GM06990 (cell line): Measurements from ENCODE around the gene MLF2.

ENCODE experiments used
- DNase-seq: peaks from one replicate; pipeline ENCODE4 v3.0.0-alpha.2; 2011; ENCODE audit not compliant: insufficient read length; ENCODE audit errors: extremely low read depth
- H3K27me3 ChIP-seq: replicated peaks from 2 replicates; pipeline ENCODE4 v1.6.0; 2011; ENCODE audit warnings: low read length; ENCODE audit not compliant: control insufficient read depth, insufficient read depth
- H3K36me3 ChIP-seq: 2 replicates; pipeline ENCODE4 v1.5.1; 2011; ENCODE audit warnings: low read length; ENCODE audit not compliant: control insufficient read depth, insufficient read depth
- H3K4me3 ChIP-seq: replicated peaks from 2 replicates; pipeline ENCODE4 v1.5.1; 2011; ENCODE audit warnings: low read depth, mild to moderate bottlenecking, control low read depth, low read length
- TF ChIP-seq, protein P1 (sequence below): IDR thresholded peaks from 2 replicates; pipeline ENCODE4 v1.5.1; 2011; ENCODE audit warnings: low read length, control low read depth, mild to moderate bottlenecking, inconsistent platforms; ENCODE audit not compliant: insufficient read depth, poor library complexity, severe bottlenecking

Gene MLF2

DNA sequence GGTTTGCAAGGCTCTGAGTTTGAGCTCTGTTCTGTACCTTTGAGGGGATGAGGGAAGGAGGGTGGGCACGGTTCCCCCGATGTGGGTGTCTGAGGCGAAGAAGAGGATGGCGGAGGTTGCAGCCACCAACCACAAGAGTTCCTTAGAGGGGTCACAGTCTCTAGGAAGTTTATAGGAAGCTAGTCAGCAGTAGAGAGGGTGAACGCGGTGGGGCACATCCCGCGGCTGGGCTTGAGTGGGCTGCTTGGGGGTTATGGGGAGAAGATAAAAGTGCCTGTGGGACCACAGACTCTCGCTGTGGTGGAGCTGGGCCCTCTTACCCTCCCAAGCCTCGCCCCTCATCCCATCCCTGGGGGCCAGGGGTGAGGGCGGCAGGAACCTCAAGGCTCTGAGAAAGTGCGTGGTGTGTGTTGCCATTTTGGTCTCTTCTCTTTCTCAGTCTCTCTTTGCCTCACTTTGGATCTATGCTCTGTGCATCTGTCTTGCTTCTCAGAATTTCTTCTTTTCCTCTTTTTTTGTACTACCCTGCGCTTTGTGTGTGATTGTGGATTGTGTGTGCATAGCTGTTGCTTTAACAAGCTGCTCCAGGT is 39.1 kb upstream of the MLF2 start:
- Histone ChIP-seq H3K27me3 (no peaks in the 10 kb centered on the region), H3K36me3 (no peaks in the 10 kb centered on the region), H3K4me3 (no peak overlapping the region)
- TF ChIP-seq, protein P1, sequence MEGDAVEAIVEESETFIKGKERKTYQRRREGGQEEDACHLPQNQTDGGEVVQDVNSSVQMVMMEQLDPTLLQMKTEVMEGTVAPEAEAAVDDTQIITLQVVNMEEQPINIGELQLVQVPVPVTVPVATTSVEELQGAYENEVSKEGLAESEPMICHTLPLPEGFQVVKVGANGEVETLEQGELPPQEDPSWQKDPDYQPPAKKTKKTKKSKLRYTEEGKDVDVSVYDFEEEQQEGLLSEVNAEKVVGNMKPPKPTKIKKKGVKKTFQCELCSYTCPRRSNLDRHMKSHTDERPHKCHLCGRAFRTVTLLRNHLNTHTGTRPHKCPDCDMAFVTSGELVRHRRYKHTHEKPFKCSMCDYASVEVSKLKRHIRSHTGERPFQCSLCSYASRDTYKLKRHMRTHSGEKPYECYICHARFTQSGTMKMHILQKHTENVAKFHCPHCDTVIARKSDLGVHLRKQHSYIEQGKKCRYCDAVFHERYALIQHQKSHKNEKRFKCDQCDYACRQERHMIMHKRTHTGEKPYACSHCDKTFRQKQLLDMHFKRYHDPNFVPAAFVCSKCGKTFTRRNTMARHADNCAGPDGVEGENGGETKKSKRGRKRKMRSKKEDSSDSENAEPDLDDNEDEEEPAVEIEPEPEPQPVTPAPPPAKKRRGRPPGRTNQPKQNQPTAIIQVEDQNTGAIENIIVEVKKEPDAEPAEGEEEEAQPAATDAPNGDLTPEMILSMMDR = no peak
- DNase-seq = no peak

DNA sequence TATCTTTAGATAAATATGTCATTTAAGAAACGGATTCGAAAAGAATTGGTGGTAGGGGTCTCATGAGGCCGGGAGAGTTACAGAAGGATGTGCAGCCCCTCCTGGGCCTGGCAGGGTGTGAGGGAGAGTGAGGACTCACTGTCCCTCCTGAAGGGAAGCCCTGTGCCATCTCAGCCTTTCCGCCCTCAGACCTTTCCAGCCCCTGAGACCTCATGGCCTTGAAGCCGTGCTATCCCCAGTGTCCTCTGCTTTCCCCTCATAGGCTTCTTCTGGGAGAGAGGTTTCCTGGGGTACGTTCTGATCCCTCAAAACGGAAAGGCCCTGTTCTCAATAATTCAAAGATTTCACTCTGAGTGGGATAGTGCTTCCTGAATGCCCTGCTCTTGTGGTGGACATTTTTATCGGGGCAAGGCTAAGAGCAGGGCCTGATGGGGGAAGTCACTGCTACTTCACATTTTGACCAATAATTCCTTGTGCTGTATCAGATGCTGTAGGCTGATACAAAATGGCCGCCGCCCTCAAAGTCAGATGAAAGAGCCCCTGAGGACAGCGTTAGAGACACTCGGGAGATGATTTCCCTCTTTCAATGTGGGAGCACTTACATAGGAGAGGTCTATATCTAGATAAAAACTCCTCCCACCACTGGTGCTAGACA is 37.7 kb upstream of the MLF2 start:
- no peaks in the 10 kb centered on the region for H3K27me3 ChIP-seq
- H3K4me3 ChIP-seq = no peak overlapping the region
- TF ChIP-seq, protein P1 = no peak
- DNase-seq = no peak
- no peaks in the 10 kb centered on the region for H3K36me3 ChIP-seq

DNA sequence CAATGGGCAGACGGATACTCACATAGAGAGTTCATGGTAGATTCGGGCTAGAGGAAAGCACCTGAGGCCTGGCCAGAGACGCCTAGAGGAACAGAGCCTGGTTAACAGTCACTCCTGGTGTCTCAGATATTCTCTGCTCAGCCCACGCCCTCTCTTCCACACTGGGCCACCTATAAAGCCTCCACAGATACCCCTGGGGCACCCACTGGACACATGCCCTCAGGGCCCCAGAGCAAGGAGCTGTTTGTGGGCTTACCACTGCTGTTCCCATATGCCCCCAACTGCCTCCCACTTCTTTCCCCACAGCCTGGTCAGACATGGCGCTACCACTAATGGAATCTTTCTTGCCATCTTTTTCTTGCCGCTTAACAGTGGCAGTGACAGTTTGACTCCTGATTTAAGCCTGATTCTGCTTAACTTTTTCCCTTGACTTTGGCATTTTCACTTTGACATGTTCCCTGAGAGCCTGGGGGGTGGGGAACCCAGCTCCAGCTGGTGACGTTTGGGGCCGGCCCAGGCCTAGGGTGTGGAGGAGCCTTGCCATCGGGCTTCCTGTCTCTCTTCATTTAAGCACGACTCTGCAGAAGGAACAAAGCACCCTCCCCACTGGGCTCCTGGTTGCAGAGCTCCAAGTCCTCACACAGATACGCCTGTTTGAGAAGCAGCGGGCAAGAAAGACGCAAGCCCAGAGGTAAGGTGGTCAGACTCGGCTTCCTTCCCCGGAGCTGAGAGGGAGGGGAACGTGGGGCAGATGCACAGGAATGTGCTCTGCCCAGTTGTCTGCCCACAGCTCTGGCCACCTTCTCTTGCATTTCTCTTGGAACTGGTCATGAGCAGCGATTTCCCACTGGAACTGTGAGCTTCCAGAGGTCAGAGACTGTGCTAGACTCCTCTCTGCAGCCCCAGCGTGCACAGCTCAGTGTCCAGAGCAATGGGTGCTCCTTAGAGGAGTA is 36.3 kb upstream of the MLF2 start, which contains the start of gene CD4:
CD4 (plus strand) TSS at position 557 of the 953 bp plus-strand sequence. CDS start 10,611 bp downstream, outside the sequence.
- no peak within 1 kb of the TSS for H3K4me3 ChIP-seq
- no peak for DNase-seq
- H3K36me3 ChIP-seq = no peaks in the 10 kb centered on the region
- TF ChIP-seq, protein P1 = no peak
- no peaks in the 10 kb centered on the region for H3K27me3 ChIP-seq

DNA sequence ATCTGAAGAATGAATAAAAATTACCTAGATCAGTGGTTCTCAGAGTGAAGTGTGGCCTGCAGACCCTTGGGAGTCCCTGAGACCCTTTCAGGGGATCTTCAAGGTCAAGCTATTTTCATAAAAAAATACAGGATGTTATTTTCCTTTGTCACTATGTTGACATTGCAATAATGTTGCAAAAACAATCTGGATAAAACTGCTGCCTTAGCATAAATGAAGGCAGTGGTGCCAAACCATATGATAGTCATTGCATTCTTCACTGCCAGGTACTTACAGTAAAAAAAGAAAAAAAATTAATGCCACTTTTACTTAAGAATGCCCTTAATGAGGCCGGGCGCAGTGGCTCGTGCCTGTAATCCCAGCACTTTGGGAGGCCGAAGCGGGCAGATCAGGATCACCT is 34.4 kb upstream of the MLF2 start:
- Histone ChIP-seq H3K4me3 (no peak overlapping the region), H3K27me3 (no peaks in the 10 kb centered on the region), H3K36me3 (no peaks in the 10 kb centered on the region)
- no peak for DNase-seq
- TF ChIP-seq, protein P1 = no peak

DNA sequence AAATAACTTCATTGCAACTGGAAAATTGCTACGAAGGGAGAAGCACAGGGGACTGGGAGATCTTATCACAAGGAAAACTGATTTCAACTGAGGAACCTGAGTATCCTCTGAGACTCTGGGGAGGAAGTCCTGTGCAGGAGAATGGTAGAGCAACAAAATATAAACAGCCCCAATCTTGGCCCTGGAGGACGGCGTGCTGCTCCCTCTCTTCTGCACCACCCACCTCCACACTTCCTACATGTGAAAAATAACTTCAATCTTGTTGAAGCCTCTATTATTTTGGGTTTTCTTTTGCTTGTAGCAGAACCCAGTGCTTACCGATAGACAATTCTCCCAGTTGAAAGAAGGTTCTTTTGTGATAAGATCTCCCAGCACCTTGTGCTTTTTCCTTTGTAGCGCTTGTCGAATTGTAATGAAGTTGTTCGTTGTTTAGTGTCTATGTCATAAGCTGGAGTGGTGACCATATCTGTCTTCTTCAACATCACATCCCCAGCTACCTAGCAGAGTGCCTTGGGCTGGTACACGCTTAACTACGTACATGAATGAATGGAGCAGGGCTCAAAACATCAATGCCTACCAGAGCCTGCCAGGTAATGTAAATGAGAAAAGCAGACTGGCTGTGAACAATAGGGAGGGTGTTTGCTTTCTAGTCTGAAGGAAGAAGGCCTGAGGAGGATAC is 33.6 kb upstream of the MLF2 start:
- Histone ChIP-seq H3K36me3 (no peaks in the 10 kb centered on the region), H3K27me3 (no peaks in the 10 kb centered on the region), H3K4me3 (no peak overlapping the region)
- DNase-seq = no peak
- TF ChIP-seq, protein P1 = no peak
